MCF 10A (cell line): ENCODE measurements around the gene PDHX. TPM values are rescaled to one million over a fixed set of nuclear protein-coding genes. Genes with fewer than 3 reads are reported as not detected.
A peak's percentile ranks its signal among the peaks of the same experiment; 100 is the strongest.

Experiments used
- BruUV-seq: library from RNA; stranded (reverse); fragments of 400-500 nt; replicated peaks from 2 replicates; lab custom pipeline; 2021; lab: Mats Ljungman, UMichigan
- CTCF ChIA-PET: fragments of 300-600 bp; sonication (Branson Sonifier 250); formaldehyde crosslinking; extraction: SDS; loops from one replicate; lab custom pipeline; 2021; ENCODE audit warnings: antibody characterized with exemption, inconsistent platforms; lab: Yijun Ruan, JAX
- POLR2A ChIA-PET: fragments of 300-600, 350-650 bp; sonication (Branson Sonifier 250); formaldehyde crosslinking; extraction: SDS; loops from one replicate; lab custom pipeline; 2020; ENCODE audit warnings: antibody characterized with exemption, inconsistent platforms; lab: Yijun Ruan, JAX
- DNase-seq: peaks from one replicate; pipeline ENCODE4 v3.0.0-alpha.2; 2018; ENCODE audit not compliant: unreplicated experiment
- H3K27ac Mint-ChIP-seq: one replicate; pipeline ENCODE4 v1.8.0; 2022; ENCODE audit warnings: mild to moderate bottlenecking, low read depth, mixed read lengths; ENCODE audit not compliant: unreplicated experiment
- H3K27me3 Mint-ChIP-seq: one replicate; pipeline ENCODE4 v1.8.0; 2022; ENCODE audit warnings: mixed read lengths; ENCODE audit not compliant: insufficient read depth, unreplicated experiment
- H3K36me3 Mint-ChIP-seq: one replicate; pipeline ENCODE4 v1.8.0; 2022; ENCODE audit warnings: mild to moderate bottlenecking, moderate library complexity, mixed read lengths; ENCODE audit not compliant: insufficient read depth, unreplicated experiment
- H3K4me1 Mint-ChIP-seq: one replicate; pipeline ENCODE4 v1.8.0; 2022; ENCODE audit warnings: mixed read lengths; ENCODE audit not compliant: insufficient read depth, unreplicated experiment
- H3K4me3 Mint-ChIP-seq: one replicate; pipeline ENCODE4 v1.8.0; 2022; ENCODE audit warnings: mild to moderate bottlenecking, moderate library complexity, mixed read lengths; ENCODE audit not compliant: unreplicated experiment
- H3K9me3 Mint-ChIP-seq: one replicate; pipeline ENCODE4 v1.8.0; 2022; ENCODE audit warnings: mixed read lengths; ENCODE audit not compliant: unreplicated experiment
- CTCF ChIP-seq: fragments of 200-600 bp; IDR thresholded peaks from one replicate; pipeline ENCODE4 v1.8.0; 2022; ENCODE audit warnings: antibody characterized with exemption, mild to moderate bottlenecking; ENCODE audit not compliant: unreplicated experiment
- intact Hi-C: fragments of 100-400 bp; cut with micrococcal nuclease; formaldehyde crosslinking; loops from 2 replicates; pipeline ENCODE4 v1.14.1; 2022
- total RNA-seq: library from RNA; stranded (reverse); gene quantifications from 2 replicates; pipeline ENCODE4 v1.2.3, GENCODE V29; 2022

PDHX gene
- total RNA-seq, 1 experiment from 2014 or later = 35.9 TPM

- no peak for DNase-seq
- no peaks in the 10 kb centered on the region for H3K9me3 Mint-ChIP-seq
- no TSS peak for BruUV-seq
- intact Hi-C loops = no loop called here
- H3K4me1 Mint-ChIP-seq = peaks cover 37% of the 10 kb centered on the region
- TF ChIP-seq CTCF = no peak
- H3K27ac Mint-ChIP-seq = no peak overlapping the region
- ChIA-PET POLR2A (no interaction called here), CTCF (interaction anchor here (0.6 kb wide), 2 partner anchors 149 to 955 kb away, joined by 3 read pairs; no protein-coding TSS in a partner anchor)
- no peak overlapping the region for H3K4me3 Mint-ChIP-seq
- no peaks in the 10 kb centered on the region for H3K27me3 Mint-ChIP-seq
- no peaks in the 10 kb centered on the region for H3K36me3 Mint-ChIP-seq
These were observed 118.0 kb downstream of the PDHX start for GRCh38 chr11:35034401-35034800.

- Mint-ChIP-seq H3K4me1 (peaks cover 33% of the 10 kb centered on the region), H3K9me3 (no peaks in the 10 kb centered on the region), H3K27me3 (no peaks in the 10 kb centered on the region), H3K4me3 (no peak overlapping the region), H3K36me3 (no peaks in the 10 kb centered on the region), H3K27ac (no peak overlapping the region)
- no TSS peak for BruUV-seq
- CTCF ChIA-PET = no interaction called here
- intact Hi-C loops = no loop called here
- no peak for TF ChIP-seq CTCF
- DNase-seq = peak; percentile 88
- POLR2A ChIA-PET = interaction anchor here (0.9 to 1.9 kb wide), 3 partner anchors 104 to 355 kb away, joined by 3 to 5 read pairs (median 3); no protein-coding TSS in a partner anchor
These were observed 119.5 kb downstream of the PDHX start for GRCh38 chr11:35035894-35036408.

GRCh38 chr11:35036639-35037038 is 120.2 kb downstream of the PDHX start:
- intact Hi-C loops = no loop called here
- DNase-seq = no peak
- Mint-ChIP-seq H3K27me3 (no peaks in the 10 kb centered on the region), H3K9me3 (no peaks in the 10 kb centered on the region), H3K4me3 (no peak overlapping the region), H3K36me3 (no peaks in the 10 kb centered on the region), H3K27ac (no peak overlapping the region), H3K4me1 (peaks cover 38% of the 10 kb centered on the region)
- TF ChIP-seq CTCF = no peak
- CTCF ChIA-PET = no interaction called here
- POLR2A ChIA-PET = interaction anchor here (0.9 to 1.9 kb wide), 2 partner anchors 126 to 354 kb away, joined by 3 to 5 read pairs; no protein-coding TSS in a partner anchor
- BruUV-seq = no TSS peak

- no TSS peak for BruUV-seq
- H3K27me3 Mint-ChIP-seq = no peaks in the 10 kb centered on the region
- intact Hi-C loops = no loop called here
- POLR2A ChIA-PET = interaction anchor here (0.9 to 1.5 kb wide), 4 partner anchors 9 to 122 kb away, joined by 3 to 5 read pairs (median 4); partner anchors contain the start of genes APIP and PDHX
- peaks cover 33% of the 10 kb centered on the region for H3K4me1 Mint-ChIP-seq
- H3K4me3 Mint-ChIP-seq = no peak overlapping the region
- no peaks in the 10 kb centered on the region for H3K9me3 Mint-ChIP-seq
- H3K36me3 Mint-ChIP-seq = no peaks in the 10 kb centered on the region
- no peak overlapping the region for H3K27ac Mint-ChIP-seq
- CTCF ChIA-PET = no interaction called here
- TF ChIP-seq CTCF = no peak
- no peak for DNase-seq
These were observed 122.0 kb downstream of the PDHX start for GRCh38 chr11:35038211-35038928.
